Smooth muscle cell (in vitro differentiated cells): ENCODE data around the gene VCX3A. TPM values are rescaled to one million over a fixed set of nuclear protein-coding genes. Genes with fewer than 3 reads are reported as not detected.

Source experiments
- DNase-seq: peaks from one replicate; lab custom pipeline; 2025; ENCODE audit not compliant: unreplicated experiment; lab: John Stamatoyannopoulos, UW
- H2AFZ ChIP-seq: fragments of 200-600 bp; sonication (generic); 2 replicates; pipeline ENCODE4 v1.6.0; 2016; ENCODE audit warnings: antibody characterized with exemption, low read depth, mild to moderate bottlenecking
- H3F3A ChIP-seq: fragments of 200-600 bp; sonication (generic); 2 replicates; pipeline ENCODE4 v1.6.0; 2017; ENCODE audit warnings: antibody characterized with exemption, low read depth
- H3K27ac ChIP-seq: fragments of 200-600 bp; sonication (generic); 2 replicates; pipeline ENCODE4 v1.5.1; 2016; ENCODE audit warnings: low read depth, mild to moderate bottlenecking
- H3K27me3 ChIP-seq: fragments of 200-600 bp; sonication (generic); 2 replicates; pipeline ENCODE4 v1.6.1; 2016; ENCODE audit warnings: low read depth, mild to moderate bottlenecking
- H3K36me3 ChIP-seq: fragments of 200-600 bp; sonication (generic); 2 replicates; pipeline ENCODE4 v1.5.1; 2016; ENCODE audit warnings: low read depth
- H3K4me1 ChIP-seq: fragments of 200-600 bp; sonication (generic); 2 replicates; pipeline ENCODE4 v1.5.1; 2016; ENCODE audit warnings: low read depth
- H3K4me2 ChIP-seq: fragments of 200-600 bp; sonication (generic); 2 replicates; pipeline ENCODE4 v1.6.0; 2016; ENCODE audit warnings: mild to moderate bottlenecking
- H3K4me3 ChIP-seq: fragments of 200-600 bp; sonication (generic); 2 replicates; pipeline ENCODE4 v1.5.1; 2016; ENCODE audit warnings: mild to moderate bottlenecking
- H3K79me2 ChIP-seq: fragments of 200-600 bp; sonication (generic); 2 replicates; pipeline ENCODE4 v1.6.0; 2016; ENCODE audit warnings: low read depth, mild to moderate bottlenecking
- H3K9ac ChIP-seq: fragments of 200-600 bp; sonication (generic); 2 replicates; pipeline ENCODE4 v1.6.0; 2016; ENCODE audit warnings: low read depth
- H3K9me3 ChIP-seq: fragments of 200-600 bp; sonication (generic); replicated peaks from 2 replicates; pipeline ENCODE4 v1.5.1; 2016; ENCODE audit warnings: low read depth
- H4K20me1 ChIP-seq: fragments of 200-600 bp; sonication (generic); 2 replicates; pipeline ENCODE4 v1.6.0; 2016; ENCODE audit warnings: low read depth
- CTCF ChIP-seq: fragments of 200-600 bp; sonication (generic); IDR thresholded peaks from 2 replicates; pipeline ENCODE4 v1.5.1; 2017; ENCODE audit warnings: borderline replicate concordance, mild to moderate bottlenecking, antibody characterized with exemption; ENCODE audit not compliant: insufficient read depth, poor library complexity, severe bottlenecking
- WGBS: methylation state at CpG from one replicate; pipeline ENCODE4 v1.1.7; 2016; ENCODE audit warnings: low lambda C conversion rate; 5-methylcytosine and 5-hydroxymethylcytosine counted together
- polyA plus RNA-seq: library from polyadenylated mRNA; unstranded; fragments of >200 nt; fragmentation: Nextera tagmentation; extraction: Ambion mirVana; gene quantifications from 2 replicates; pipeline ENCODE4 v1.2.1, GENCODE V29; 2016
- total RNA-seq: library from RNA; depleted of rRNA; stranded (reverse); fragments of >200 nt; gene quantifications from 2 replicates; pipeline ENCODE4 v1.2.3, GENCODE V29; 2014

Gene VCX3A
- total and polyA plus RNA-seq, 2 experiments from 2014 or later = 0.91 TPM; not detected in 1

GRCh38 chrX:6517376-6517775 is 17.5 kb downstream of the VCX3A start:
- no peaks in the 10 kb centered on the region for H4K20me1 ChIP-seq
- H2AFZ ChIP-seq = no peak overlapping the region
- H3K27ac ChIP-seq = no peak overlapping the region
- H3K4me1 ChIP-seq = no peaks in the 10 kb centered on the region
- H3K9ac ChIP-seq = no peak overlapping the region
- no peak overlapping the region for H3K4me2 ChIP-seq
- no peak for TF ChIP-seq CTCF
- 82% methylated on average over 6 of the region's 6 CpGs for WGBS
- no peak overlapping the region for H3K4me3 ChIP-seq
- no peak for DNase-seq
- no peaks in the 10 kb centered on the region for H3K36me3 ChIP-seq
- no peaks in the 10 kb centered on the region for H3F3A ChIP-seq
- H3K27me3 ChIP-seq = no peaks in the 10 kb centered on the region
- H3K79me2 ChIP-seq = no peaks in the 10 kb centered on the region
- H3K9me3 ChIP-seq = no peaks in the 10 kb centered on the region

GRCh38 chrX:6506444-6506843 is 28.5 kb downstream of the VCX3A start:
- Histone ChIP-seq H3K4me2 (no peak overlapping the region), H3K9me3 (no peaks in the 10 kb centered on the region), H3K79me2 (no peaks in the 10 kb centered on the region), H3F3A (no peaks in the 10 kb centered on the region), H3K27ac (no peak overlapping the region), H3K27me3 (no peaks in the 10 kb centered on the region), H2AFZ (no peak overlapping the region), H3K9ac (no peak overlapping the region), H3K36me3 (no peaks in the 10 kb centered on the region), H3K4me3 (no peak overlapping the region), H4K20me1 (no peaks in the 10 kb centered on the region), H3K4me1 (no peaks in the 10 kb centered on the region)
- 85% methylated on average over 4 of the region's 4 CpGs for whole genome bisulfite sequencing
- TF ChIP-seq CTCF = no peak
- no peak for DNase-seq

DNA sequence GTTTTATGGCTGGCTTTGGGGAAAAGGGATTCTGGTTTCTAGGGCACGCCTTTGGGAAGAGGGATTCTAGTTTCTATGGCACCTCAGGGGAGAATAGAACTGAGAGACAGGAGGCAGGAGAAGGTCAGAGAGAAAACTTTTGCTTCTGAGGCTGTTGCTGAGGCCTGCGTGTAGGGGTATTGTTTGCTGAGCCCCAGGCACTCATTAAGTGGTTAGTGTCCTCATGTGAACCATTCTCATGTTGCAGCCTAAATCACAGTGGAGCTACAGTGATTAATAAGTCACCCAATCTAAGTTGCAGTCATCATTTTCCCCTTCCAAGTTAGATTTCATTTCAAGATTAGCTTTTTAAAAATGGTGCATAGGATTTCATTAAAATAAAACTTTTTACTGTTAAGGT is 29.0 kb downstream of the VCX3A start:
- DNase-seq = no peak
- 48% methylated on average over 2 of the region's 2 CpGs for WGBS
- no peaks in the 10 kb centered on the region for H4K20me1 ChIP-seq
- no peak overlapping the region for H3K4me2 ChIP-seq
- no peak overlapping the region for H3K4me3 ChIP-seq
- no peak overlapping the region for H3K27ac ChIP-seq
- H3K9me3 ChIP-seq = no peaks in the 10 kb centered on the region
- H3K4me1 ChIP-seq = no peaks in the 10 kb centered on the region
- H3K9ac ChIP-seq = no peak overlapping the region
- H3F3A ChIP-seq = no peaks in the 10 kb centered on the region
- H2AFZ ChIP-seq = no peak overlapping the region
- TF ChIP-seq CTCF = no peak
- no peaks in the 10 kb centered on the region for H3K27me3 ChIP-seq
- no peaks in the 10 kb centered on the region for H3K36me3 ChIP-seq
- H3K79me2 ChIP-seq = no peaks in the 10 kb centered on the region

- Histone ChIP-seq H2AFZ (no peak overlapping the region), H3K27ac (no peak overlapping the region), H3F3A (no peaks in the 10 kb centered on the region), H4K20me1 (no peaks in the 10 kb centered on the region), H3K9me3 (no peaks in the 10 kb centered on the region), H3K27me3 (no peaks in the 10 kb centered on the region), H3K79me2 (no peaks in the 10 kb centered on the region), H3K4me1 (no peaks in the 10 kb centered on the region), H3K4me2 (no peak overlapping the region), H3K9ac (no peak overlapping the region), H3K36me3 (no peaks in the 10 kb centered on the region), H3K4me3 (no peak overlapping the region)
- WGBS = 44% methylated on average over 1 of the region's 1 CpG
- no peak for TF ChIP-seq CTCF
- no peak for DNase-seq
These were observed 34.2 kb downstream of the VCX3A start for GRCh38 chrX:6500719-6501118.
